Natural killer cell (primary cell): ENCODE results near the gene VRTN. TPM values are rescaled to one million over a fixed set of nuclear protein-coding genes. Genes with fewer than 3 reads are reported as not detected.

Experiments
- ATAC-seq, 3 donors: fragments of 150-1000 bp in 2 of 3; fragments of 200-7000 bp in 1 of 3; cut with Tn5 transposase; 1 replicate in 1 of 3; 2 replicates in 2 of 3; pipeline ENCODE4 v1.10.0; 2021; ENCODE audit warnings: mild to moderate bottlenecking in 2 of 3, moderate library complexity in 2 of 3
- DNase-seq, 2 donors: peaks; one replicate each; pipeline versions ENCODE4 v3.0.0 to v3.0.0-alpha.2; 2013 to 2021; ENCODE audit warnings: mixed read lengths in 1 of 2
- H3K27ac ChIP-seq: one replicate; pipeline ENCODE4 v1.5.1; 2013; ENCODE audit warnings: mild to moderate bottlenecking, low read length
- H3K27me3 ChIP-seq: one replicate; pipeline ENCODE4 v1.6.1; 2013; ENCODE audit warnings: low read length; ENCODE audit not compliant: control insufficient read depth, insufficient read depth
- H3K36me3 ChIP-seq: one replicate; pipeline ENCODE4 v1.6.1; 2013; ENCODE audit warnings: low read length; ENCODE audit not compliant: control insufficient read depth, insufficient read depth
- H3K4me1 ChIP-seq: one replicate; pipeline ENCODE4 v1.6.1; 2013; ENCODE audit warnings: low read length; ENCODE audit not compliant: control insufficient read depth, insufficient read depth
- H3K4me3 ChIP-seq: one replicate; pipeline ENCODE4 v1.5.1; 2013; ENCODE audit warnings: low read length
- H3K9me3 ChIP-seq: one replicate; pipeline ENCODE4 v1.6.1; 2013; ENCODE audit warnings: low read length; ENCODE audit not compliant: control insufficient read depth, insufficient read depth
- H3K27ac Mint-ChIP-seq, 2 donors: one replicate each; pipeline ENCODE4 v1.8.0; 2022; ENCODE audit warnings: mild to moderate bottlenecking in 2 of 2, mixed read lengths in 2 of 2, moderate library complexity in 1 of 2
- H3K27me3 Mint-ChIP-seq, 2 donors: one replicate each; pipeline ENCODE4 v1.8.0; 2022; ENCODE audit warnings: low read depth in 2 of 2, mixed read lengths in 2 of 2
- H3K36me3 Mint-ChIP-seq: one replicate; pipeline ENCODE4 v1.8.0; 2022; ENCODE audit warnings: mixed read lengths
- H3K4me1 Mint-ChIP-seq, 2 donors: one replicate each; pipeline ENCODE4 v1.8.0; 2022; ENCODE audit warnings: mixed read lengths in 2 of 2
- H3K4me3 Mint-ChIP-seq: one replicate; pipeline ENCODE4 v1.8.0; 2022; ENCODE audit warnings: mild to moderate bottlenecking, moderate library complexity, mixed read lengths
- H3K9me3 Mint-ChIP-seq, 2 donors: one replicate each; pipeline ENCODE4 v1.8.0; 2022; ENCODE audit warnings: mixed read lengths in 2 of 2
- WGBS: methylation state at CpG from one replicate; pipeline ENCODE4 v1.1.7; 2013; ENCODE audit warnings: missing lambda C conversion rate; ENCODE audit not compliant: insufficient coverage; 5-methylcytosine and 5-hydroxymethylcytosine counted together
- intact Hi-C: fragments of 100-400 bp; cut with micrococcal nuclease; formaldehyde crosslinking; loops from one replicate; pipeline ENCODE4 v1.14.2; 2022
- total RNA-seq, 4 donors: library from RNA; stranded (reverse); fragments of 120-200 nt in 1 of 4; gene quantifications; one replicate each; pipeline versions ENCODE4 v1.2.3 to v1.2.4, GENCODE V29; 2013 to 2022
- TF ChIP-seq, protein P1 (sequence below): fragments of 200-600 bp; IDR thresholded peaks from one replicate; pipeline ENCODE4 v1.8.0; 2022; ENCODE audit warnings: antibody characterized with exemption

The VRTN gene
- total RNA-seq, 3 donors from 2014 or later (not counting 1 experiment from before 2014, with no cell fraction given): not detected

DNA sequence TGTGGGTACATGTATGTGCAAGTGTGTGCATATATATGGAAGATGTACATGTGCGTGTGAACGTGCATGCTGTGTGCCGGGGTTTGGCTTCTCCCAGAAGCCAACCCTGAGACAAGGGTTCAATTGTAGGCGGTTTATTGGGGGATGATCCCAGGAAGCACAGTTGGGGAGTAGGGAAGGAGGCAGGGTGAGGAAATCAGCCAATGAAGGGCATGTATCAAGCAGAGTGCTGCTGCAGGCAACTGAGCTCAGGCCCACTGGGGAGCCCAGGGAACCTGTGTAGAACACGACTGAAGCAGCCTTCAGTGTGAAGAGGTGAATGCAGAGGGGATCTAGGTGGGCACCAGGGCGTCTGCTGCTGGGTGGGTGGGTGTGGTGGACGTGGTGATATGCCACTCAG is 56.2 kb downstream of the VRTN start:
- intact Hi-C loops: no loop called here
- DNase-seq (no peak), ATAC-seq (no peak)
- no peaks in the 10 kb centered on the region for H3K9me3 Mint-ChIP-seq
- WGBS: 85% methylated on average over 7 of the region's 7 CpGs
- Histone ChIP-seq H3K27me3 (no peaks in the 10 kb centered on the region), H3K4me3 (no peak overlapping the region), H3K36me3 (no peaks in the 10 kb centered on the region), H3K4me1 (peaks cover 29% of the 10 kb centered on the region), H3K9me3 (no peaks in the 10 kb centered on the region), H3K27ac (no peak overlapping the region)
- peaks cover under 1 to 3% of the 10 kb centered on the region in 2 donors for H3K27me3 Mint-ChIP-seq
- no peak overlapping the region for H3K27ac Mint-ChIP-seq
- no peaks in the 10 kb centered on the region for H3K36me3 Mint-ChIP-seq
- TF ChIP-seq, protein P1, sequence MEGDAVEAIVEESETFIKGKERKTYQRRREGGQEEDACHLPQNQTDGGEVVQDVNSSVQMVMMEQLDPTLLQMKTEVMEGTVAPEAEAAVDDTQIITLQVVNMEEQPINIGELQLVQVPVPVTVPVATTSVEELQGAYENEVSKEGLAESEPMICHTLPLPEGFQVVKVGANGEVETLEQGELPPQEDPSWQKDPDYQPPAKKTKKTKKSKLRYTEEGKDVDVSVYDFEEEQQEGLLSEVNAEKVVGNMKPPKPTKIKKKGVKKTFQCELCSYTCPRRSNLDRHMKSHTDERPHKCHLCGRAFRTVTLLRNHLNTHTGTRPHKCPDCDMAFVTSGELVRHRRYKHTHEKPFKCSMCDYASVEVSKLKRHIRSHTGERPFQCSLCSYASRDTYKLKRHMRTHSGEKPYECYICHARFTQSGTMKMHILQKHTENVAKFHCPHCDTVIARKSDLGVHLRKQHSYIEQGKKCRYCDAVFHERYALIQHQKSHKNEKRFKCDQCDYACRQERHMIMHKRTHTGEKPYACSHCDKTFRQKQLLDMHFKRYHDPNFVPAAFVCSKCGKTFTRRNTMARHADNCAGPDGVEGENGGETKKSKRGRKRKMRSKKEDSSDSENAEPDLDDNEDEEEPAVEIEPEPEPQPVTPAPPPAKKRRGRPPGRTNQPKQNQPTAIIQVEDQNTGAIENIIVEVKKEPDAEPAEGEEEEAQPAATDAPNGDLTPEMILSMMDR: no peak
- H3K4me3 Mint-ChIP-seq: no peak overlapping the region
- peaks cover 19 to 32% of the 10 kb centered on the region in 2 donors for H3K4me1 Mint-ChIP-seq

DNA sequence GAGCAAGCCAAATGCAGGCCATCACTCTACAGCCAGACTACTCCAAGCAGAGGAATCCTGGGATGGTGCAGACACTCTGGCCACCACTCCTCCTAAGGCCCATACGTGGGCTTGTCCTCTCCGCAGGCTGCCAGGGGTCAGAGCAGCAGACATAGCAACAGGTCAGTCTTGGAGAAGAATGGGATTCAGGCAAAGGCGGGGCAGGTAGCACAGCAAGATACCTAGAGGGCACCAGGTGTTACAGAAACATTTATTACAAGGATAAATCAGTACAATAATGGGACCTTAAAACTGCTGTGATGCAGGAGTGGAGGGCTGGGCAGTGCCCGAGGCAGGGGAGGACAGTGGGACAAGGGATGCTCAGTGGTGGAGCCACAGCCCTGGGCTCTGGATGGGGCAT is 57.4 kb downstream of the VRTN start:
- Mint-ChIP-seq H3K4me3 (no peak overlapping the region), H3K27me3 (no peaks in the 10 kb centered on the region), H3K9me3 (no peaks in the 10 kb centered on the region), H3K27ac (no peak overlapping the region), H3K36me3 (no peaks in the 10 kb centered on the region), H3K4me1 (peaks cover 12 to 24% of the 10 kb centered on the region in 2 donors)
- Histone ChIP-seq H3K9me3 (no peaks in the 10 kb centered on the region), H3K27me3 (no peaks in the 10 kb centered on the region), H3K4me3 (no peak overlapping the region), H3K27ac (no peak overlapping the region), H3K4me1 (peaks cover 28% of the 10 kb centered on the region), H3K36me3 (no peaks in the 10 kb centered on the region)
- TF ChIP-seq, protein P1: no peak
- intact Hi-C loops: no loop called here
- DNase-seq (no peak), ATAC-seq (no peak)
- WGBS: 93% methylated on average over 4 of the region's 4 CpGs

DNA sequence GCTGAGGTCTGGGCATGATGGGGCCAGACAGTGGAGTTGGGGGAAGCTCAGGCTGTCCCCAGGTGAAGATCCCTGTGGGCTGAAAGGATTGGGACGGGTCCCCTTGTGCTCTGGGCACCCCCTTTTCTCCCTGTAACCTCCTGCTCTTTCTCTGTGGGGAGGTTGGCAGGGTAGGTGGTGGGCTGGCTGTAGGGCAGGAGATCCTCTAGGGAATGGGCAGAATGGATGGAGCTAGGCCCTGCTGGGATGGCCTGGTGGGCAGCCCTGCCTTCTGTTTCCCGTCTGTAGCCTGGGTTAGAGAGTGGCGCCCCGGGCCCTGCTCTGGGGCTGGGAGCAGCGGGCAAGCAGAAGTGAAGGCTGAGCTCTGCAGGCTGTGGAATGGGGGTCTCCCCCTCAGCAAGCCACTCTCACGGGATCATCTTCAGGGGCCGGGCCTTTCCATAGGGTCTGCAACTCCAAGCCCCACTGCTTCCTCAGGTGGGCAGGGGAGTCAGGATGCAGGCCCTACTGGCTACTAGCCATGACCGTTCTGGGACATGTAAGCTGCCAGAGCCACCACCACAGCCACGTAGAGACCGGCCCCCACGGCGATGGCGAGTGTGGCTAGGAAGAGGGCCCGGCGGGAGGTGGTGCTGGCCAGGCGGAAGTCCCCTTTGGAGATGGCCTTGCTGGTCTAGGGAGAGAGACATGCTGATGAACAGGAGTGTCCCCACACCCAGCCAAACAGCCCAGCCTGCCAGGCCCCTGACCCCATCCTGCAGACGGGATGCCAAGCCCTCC is 58.9 kb downstream of the VRTN start:
- intact Hi-C loops: no loop called here
- no peaks in the 10 kb centered on the region for H3K27me3 ChIP-seq
- no peak for ATAC-seq
- 92% methylated on average over 17 of the region's 17 CpGs for WGBS
- Mint-ChIP-seq H3K27me3 (peaks cover 6 to 8% of the 10 kb centered on the region in 2 donors), H3K27ac (no peak overlapping the region), H3K4me3 (no peak overlapping the region), H3K9me3 (no peaks in the 10 kb centered on the region), H3K36me3 (no peaks in the 10 kb centered on the region), H3K4me1 (peaks cover 0 to 8% of the 10 kb centered on the region in 2 donors)
- TF ChIP-seq, protein P1: no peak
- H3K4me3 ChIP-seq: no peak overlapping the region
- no peaks in the 10 kb centered on the region for H3K9me3 ChIP-seq
- peaks cover 13% of the 10 kb centered on the region for H3K4me1 ChIP-seq
- no peak for DNase-seq
- H3K27ac ChIP-seq: no peak overlapping the region
- H3K36me3 ChIP-seq: no peaks in the 10 kb centered on the region

DNA sequence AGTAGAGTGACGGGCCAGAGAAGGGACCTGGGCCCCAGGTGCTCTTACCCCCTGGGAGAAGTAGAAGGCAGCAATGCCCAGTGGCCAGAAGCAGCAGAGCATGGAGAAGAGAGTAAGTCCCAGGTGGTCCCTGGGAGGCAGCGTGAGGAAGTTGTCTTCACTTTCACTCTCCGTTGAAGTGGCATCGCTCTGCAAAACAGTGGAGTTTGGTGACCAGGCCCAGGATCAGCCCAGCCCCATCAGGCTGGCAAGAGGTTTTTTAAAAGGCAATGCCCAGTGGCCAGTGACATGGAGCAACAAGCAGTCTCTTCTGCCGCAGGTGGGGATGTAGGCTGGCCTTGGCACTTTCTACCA is 59.5 kb downstream of the VRTN start:
- TF ChIP-seq, protein P1: no peak
- Histone ChIP-seq H3K9me3 (no peaks in the 10 kb centered on the region), H3K27me3 (no peaks in the 10 kb centered on the region), H3K27ac (no peak overlapping the region), H3K4me3 (no peak overlapping the region), H3K36me3 (no peaks in the 10 kb centered on the region), H3K4me1 (peaks cover 7% of the 10 kb centered on the region)
- intact Hi-C loops: no loop called here
- Mint-ChIP-seq H3K36me3 (no peaks in the 10 kb centered on the region), H3K27ac (no peak overlapping the region), H3K4me1 (peaks cover 0 to 2% of the 10 kb centered on the region in 2 donors), H3K9me3 (no peaks in the 10 kb centered on the region), H3K27me3 (peaks cover 6 to 8% of the 10 kb centered on the region in 2 donors), H3K4me3 (no peak overlapping the region)
- 82% methylated on average over 5 of the region's 5 CpGs for WGBS
- DNase-seq: no peak
- no peak for ATAC-seq
